Frontal cortex (tissue), 4 donors: ENCODE results near the gene PLEKHN1. TPM values are rescaled to one million over a fixed set of nuclear protein-coding genes. Genes with fewer than 3 reads are reported as not detected.
A peak's percentile ranks its signal among the peaks of the same experiment; 100 is the strongest.
"Not testable (repeated sequence)": the region's sequence is repeated elsewhere in the genome, so short reads cannot be mapped to it uniquely, and the experiment has no call there.

Experiments used
- DNase-seq, 2 donors: peaks; one replicate each; pipeline ENCODE4 v3.0.0; 2012; ENCODE audit warnings: low spot score in 2 of 2
- FAIRE-seq: peaks from 2 replicates; lab custom pipeline; 2012; peaks lifted over from hg19 to GRCh38; lab: Jason Lieb, UNC
- total RNA-seq: library from RNA; depleted of rRNA; stranded (reverse); fragments of >200 nt; gene quantifications from one replicate; pipeline ENCODE4 v1.2.3, GENCODE V29; 2014
- donor health status: control.
- donor health status: control.
- donor health status: control.

PLEKHN1 gene
- total RNA-seq, 1 donor from 2014 or later, result not detected

- no peak for DNase-seq
- no peak for FAIRE-seq
These were observed 16.6 kb downstream of the PLEKHN1 start for GRCh38 chr1:982765-983436.

GRCh38 chr1:983798-984475, 17.7 kb downstream of the PLEKHN1 start:
- DNase-seq (peak in 1 of 2 donors; percentile 84), FAIRE-seq (no peak)

GRCh38 chr1:984476-984814, 18.2 kb downstream of the PLEKHN1 start:
- FAIRE-seq (no peak), DNase-seq (no peak)

- FAIRE-seq (no peak), DNase-seq (no peak)
These were observed 18.8 kb downstream of the PLEKHN1 start for GRCh38 chr1:985126-985525.

- DNase-seq, FAIRE-seq: not testable (repeated sequence)
These were observed 21.8 kb downstream of the PLEKHN1 start for GRCh38 chr1:988061-988460.

GRCh38 chr1:991275-991674, 25.0 kb downstream of the PLEKHN1 start:
- FAIRE-seq, DNase-seq: not testable (repeated sequence)

- DNase-seq, result no peak
- no peak for FAIRE-seq
These were observed 25.6 kb downstream of the PLEKHN1 start for GRCh38 chr1:991895-992294.

GRCh38 chr1:992362-992761, 26.1 kb downstream of the PLEKHN1 start:
- no peak for FAIRE-seq
- DNase-seq, result no peak

- DNase-seq, result no peak
- no peak for FAIRE-seq
These were observed 27.2 kb downstream of the PLEKHN1 start for GRCh38 chr1:993379-993995.

GRCh38 chr1:994546-994945, 28.3 kb downstream of the PLEKHN1 start:
- not testable (repeated sequence) for DNase-seq, FAIRE-seq

- FAIRE-seq (no peak), DNase-seq (no peak)
These were observed 29.7 kb downstream of the PLEKHN1 start for GRCh38 chr1:995665-996633.

- FAIRE-seq (no peak), DNase-seq (no peak)
These were observed 30.8 kb downstream of the PLEKHN1 start for GRCh38 chr1:996851-997712.

- DNase-seq (no peak), FAIRE-seq (no peak)
These were observed 31.4 kb downstream of the PLEKHN1 start for GRCh38 chr1:997713-997992.

- no peak for FAIRE-seq
- DNase-seq, result peak in 1 of 2 donors; percentile 37
These were observed 31.9 kb downstream of the PLEKHN1 start for GRCh38 chr1:997993-998744.

- FAIRE-seq (no peak), DNase-seq (no peak)
These were observed 32.4 kb downstream of the PLEKHN1 start for GRCh38 chr1:998745-998994.

- DNase-seq, result peak in 1 of 2 donors; percentile 65
These were observed 32.9 kb downstream of the PLEKHN1 start for GRCh38 chr1:998995-999724.

GRCh38 chr1:999725-1000356, 33.6 kb downstream of the PLEKHN1 start, which contains the start of gene HES4:
Gene HES4, minus strand, starts transcription at chr1:1000097. Its CDS starts 124 bp downstream, at chr1:999973.
- FAIRE-seq, result no peak
- DNase-seq, result peak; percentile 88 to 90

More at GRCh38 chr1:998995-999724, 32.9 kb downstream of the PLEKHN1 start:
- no peak for FAIRE-seq
